Measurements from ENCODE around the gene SLC17A9.
"Not testable (repeated sequence)": the region's sequence is repeated elsewhere in the genome, so short reads cannot be mapped to it uniquely, and the experiment has no call there.

Gene SLC17A9

DNA sequence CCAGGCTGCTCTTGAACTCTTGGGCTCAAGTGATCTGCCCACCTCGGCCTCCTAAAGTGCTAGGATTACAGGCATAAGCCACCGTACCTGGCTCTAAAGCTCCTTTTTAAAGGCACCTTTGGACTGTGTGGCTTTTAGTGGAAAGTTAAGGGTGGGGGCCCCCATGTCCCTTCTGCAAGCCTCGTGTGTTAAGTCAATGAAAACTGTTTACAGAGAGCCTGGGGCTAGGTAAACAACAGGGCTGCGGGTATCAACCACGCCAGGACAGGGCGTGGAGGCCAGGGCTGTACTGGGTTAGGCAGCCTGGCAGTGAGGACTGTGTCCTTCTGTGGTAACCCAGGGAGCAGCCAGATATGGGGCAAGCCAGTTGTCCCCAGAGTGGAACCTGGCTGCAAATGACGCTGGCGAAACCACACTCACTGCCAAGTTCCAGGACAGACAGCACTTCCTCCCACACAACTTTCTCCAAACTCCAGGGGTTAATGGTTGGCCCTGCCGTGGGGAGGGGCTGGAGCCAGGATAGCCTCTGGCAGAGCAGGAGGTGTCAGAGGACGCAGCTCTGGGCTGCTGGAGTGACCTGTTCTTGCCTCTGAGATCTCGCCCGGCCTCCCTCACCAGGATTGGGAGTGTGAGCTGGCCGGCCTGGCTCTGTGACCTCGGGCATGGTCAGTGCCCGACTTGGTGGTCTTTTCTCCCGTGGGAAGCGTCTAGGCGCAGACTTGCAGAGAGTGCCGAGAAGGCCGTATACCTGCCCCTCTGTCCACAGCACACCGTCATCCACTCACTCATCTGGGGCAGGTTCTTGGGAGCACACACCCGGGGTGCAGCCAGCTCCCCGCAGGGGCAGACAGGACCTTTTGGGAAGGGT is 3.2 kb downstream of the SLC17A9 start:
- no peak for DNase-seq (ENCODE audit: low read depth in 2 of 3, low spot score in 2 of 3)

DNA sequence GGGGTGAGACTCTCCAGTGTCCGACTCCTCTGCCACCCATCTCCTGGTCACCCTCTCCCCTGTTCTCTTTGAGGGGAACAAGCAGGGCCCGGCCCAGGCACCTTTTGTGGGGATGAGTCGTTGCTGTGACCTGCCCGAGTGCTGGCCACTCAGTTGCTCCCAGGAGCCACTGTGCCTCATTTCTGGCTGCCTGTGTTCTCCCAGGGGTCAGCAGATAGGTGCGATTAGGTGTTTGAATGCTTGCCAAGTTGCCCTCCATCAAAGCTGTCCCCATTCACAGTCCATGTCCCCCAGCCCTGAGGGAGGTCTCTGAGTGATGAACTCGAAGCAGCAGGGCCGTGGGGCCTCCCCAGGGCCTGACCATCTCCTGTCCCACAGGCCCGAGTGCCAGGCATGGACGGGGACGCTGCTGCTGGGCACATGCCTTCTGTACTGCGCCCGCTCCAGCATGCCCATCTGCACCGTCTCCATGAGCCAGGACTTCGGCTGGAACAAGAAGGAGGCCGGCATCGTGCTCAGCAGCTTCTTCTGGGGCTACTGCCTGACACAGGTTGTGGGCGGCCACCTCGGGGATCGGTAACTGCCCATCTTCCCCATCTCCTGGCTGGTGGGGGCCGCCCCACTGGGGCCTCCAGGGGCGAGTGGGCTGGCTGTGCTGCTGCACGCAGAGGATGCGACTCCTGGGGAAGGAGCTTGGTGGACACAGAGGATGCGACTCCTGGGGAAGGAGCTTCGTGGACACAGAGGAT is 4.1 kb downstream of the SLC17A9 start:
- no peak for DNase-seq (ENCODE audit: low read depth in 2 of 3, low spot score in 2 of 3)

DNA sequence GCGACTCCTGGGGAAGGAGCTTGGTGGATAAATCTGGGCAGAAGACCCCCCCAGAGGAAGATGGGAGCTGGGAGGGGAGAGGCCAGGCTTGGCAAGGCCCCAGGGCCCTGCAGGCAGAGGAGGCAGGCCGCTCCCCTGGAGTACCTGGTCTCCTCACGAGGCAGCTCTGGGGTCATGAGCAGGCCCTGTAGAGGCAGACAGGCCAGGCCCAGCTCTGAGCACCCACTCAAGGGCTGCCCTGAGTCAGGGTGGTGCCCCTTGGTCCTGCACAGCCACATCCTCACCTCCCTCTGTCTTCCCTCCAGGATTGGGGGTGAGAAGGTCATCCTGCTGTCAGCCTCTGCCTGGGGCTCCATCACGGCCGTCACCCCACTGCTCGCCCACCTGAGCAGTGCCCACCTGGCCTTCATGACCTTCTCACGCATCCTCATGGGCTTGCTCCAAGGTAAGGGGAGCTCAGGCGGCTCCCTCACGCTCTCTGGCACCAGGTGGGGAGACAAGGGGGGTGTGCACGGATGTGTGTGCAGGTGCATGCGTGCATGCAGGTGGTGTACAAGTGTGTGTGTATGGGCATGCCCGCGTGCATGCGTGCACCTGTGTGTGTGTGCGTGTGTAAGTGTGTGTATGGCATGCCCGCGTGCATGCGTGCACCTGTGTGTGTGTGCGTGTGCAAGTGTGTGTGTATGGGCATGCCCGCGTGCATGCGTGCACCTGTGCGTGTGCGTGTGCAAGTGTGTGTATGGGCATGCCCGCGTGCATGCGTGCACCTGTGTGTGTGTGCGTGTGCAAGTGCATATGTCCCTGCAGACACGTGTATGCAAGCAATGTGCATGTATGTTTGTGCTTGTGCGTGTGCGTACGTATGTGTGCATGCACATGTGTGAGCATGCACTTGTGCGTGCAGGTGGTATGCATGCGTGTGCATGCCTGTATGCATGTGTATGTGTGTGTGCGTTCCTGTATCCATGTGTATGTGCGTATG is 4.9 kb downstream of the SLC17A9 start:
- no peak for DNase-seq (ENCODE audit: low read depth in 2 of 3, low spot score in 2 of 3)

DNA sequence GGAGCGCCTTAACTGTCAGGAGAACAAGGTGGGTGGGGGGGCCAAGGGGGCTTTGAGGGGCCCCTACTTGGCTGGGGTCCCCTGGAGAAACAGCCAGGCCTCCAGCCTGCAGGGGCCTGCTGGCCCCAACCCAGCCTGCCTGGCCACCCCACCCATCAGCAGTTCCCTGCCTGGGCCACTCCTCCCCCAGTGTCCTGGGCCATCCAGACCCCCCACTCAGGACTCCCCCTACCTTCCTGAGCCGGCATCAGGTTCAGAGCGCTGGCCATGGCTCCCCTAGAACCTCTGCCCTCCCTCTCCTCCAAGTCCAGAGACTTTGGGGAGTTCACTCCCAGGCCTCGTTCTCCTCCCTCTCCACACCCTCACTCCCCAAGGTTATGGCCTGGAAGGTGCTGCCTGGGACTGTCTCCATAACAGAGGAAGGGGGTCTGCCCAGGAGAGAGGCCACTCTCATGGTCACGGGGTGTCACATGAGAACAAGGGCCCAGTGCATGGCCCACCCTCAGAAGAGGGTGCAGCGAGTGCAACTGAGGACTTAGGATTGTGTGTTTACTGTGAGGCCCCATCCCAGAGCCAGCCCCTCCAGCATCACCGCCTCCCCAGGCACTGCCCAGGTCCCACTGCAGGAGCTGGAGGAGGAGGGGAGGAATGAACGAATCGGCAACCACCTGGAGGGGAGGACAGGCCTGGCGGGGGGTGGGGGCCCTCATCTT is 6.0 kb downstream of the SLC17A9 start:
- DNase-seq (ENCODE audit: low read depth in 2 of 3, low spot score in 2 of 3), result no peak

- no peak for DNase-seq (ENCODE audit: low read depth in 2 of 3, low spot score in 2 of 3)
Measured at GRCh38 chr20:62959101-62959971, 6.8 kb downstream of the SLC17A9 start.

DNA sequence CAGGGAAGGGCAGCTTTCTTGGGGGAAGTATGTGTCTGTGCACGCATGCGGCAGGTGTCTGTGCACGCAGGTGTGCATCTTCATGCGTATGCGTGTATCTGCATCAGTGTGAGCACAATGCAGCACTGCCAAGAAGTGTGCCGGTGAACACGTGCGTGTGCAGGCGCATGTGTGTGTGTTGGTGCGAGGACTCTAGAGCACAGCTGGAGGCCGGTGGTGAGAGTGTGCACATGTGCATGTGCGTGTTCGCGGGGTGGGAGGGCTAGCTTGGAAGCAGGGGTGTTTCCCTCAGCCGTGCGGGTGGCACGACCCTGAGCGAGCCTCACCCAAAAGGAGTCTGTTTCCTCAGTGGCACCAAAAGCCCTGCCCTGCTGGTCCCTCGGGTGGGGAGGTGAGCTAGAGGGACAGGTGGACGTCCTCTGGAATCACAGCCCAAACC is 7.5 kb downstream of the SLC17A9 start:
- no peak for DNase-seq (ENCODE audit: low read depth in 2 of 3, low spot score in 2 of 3)

- not testable (repeated sequence) for DNase-seq (ENCODE audit: low read depth in 2 of 3, low spot score in 2 of 3)
Measured at GRCh38 chr20:62960446-62961309, 8.2 kb downstream of the SLC17A9 start.

DNA sequence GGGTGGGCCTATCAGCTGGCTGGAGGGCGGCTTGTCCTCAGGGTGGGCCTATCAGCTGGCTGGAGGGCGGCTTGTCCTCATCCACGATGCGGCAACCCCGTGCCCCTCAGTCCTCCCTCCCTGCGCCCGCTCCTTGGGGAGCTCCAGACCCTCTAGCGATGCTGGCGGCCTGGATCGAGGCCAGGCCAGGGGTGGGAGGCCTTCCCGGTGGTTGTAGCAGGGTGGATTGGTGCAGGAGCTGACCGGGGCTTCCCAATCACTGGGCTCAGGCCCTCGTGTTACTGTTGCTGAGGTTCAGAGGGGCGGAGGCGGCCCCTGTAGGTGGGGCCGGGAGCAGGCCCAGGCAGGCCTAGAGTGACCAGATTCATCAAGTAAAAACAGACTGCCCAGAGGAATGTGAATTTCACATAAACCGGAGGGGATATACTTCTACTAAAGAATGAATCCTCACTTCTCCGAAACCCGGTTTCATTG is 8.8 kb downstream of the SLC17A9 start:
- DNase-seq (ENCODE audit: low read depth in 2 of 3, low spot score in 2 of 3), result no peak

DNA sequence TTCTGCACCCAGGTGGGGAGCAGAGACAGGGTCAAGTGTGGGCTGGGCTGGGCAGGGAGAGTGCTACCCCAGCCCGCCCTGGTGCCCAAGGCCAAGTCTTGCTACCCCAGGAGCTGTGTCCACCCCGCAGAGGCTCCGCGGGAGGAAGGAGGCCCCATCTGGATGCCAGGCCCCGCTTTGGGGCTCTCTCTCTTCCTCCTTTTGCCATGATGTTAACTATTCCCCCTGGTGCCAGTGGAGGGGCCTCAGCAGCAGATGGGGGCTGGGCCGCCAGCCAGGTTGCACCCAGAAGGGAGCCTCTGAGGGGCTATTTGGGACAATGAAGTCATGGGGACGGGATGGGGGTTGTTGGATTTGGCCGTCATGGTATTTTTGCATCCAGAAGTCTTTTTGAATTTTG is 9.3 kb downstream of the SLC17A9 start:
- DNase-seq (ENCODE audit: low read depth in 2 of 3, low spot score in 2 of 3), result no peak

DNA sequence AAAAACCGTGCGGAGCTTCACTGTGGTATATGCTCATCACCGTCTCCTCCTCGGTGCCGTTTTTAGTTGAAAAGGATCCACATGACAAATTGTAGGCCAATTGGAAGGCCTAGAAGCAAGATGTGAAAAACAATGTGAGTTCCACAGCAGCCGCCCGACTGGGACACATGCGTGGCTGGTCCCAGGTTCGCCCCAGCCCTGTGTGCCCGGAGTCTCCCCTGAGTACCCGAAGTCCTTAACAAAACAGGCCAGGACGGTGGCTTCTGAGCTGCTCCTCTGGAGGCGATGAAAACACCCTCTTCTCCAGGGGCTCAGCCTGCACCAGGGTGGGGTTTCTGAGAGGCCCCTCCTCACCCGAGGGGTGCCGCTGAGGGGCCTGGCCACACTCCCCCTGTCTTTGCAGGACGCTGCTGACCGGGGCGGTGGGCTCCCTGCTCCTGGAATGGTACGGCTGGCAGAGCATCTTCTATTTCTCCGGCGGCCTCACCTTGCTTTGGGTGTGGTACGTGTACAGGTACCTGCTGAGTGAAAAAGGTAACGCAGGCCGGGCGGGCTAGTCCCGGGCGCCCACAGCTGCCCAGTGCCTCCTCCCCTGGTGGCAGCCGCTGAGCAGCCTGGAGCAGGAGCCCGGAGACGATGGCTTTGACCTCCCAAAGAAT is 9.8 kb downstream of the SLC17A9 start:
- no peak for DNase-seq (ENCODE audit: low read depth in 2 of 3, low spot score in 2 of 3)

GRCh38 chr20:62962891-62963613 is 10.5 kb downstream of the SLC17A9 start:
- no peak for DNase-seq (ENCODE audit: low read depth in 2 of 3, low spot score in 2 of 3)

- no peak for DNase-seq (ENCODE audit: low read depth in 2 of 3, low spot score in 2 of 3)
Measured at GRCh38 chr20:62963614-62964397, 11.3 kb downstream of the SLC17A9 start.

- no peak for DNase-seq (ENCODE audit: low read depth in 2 of 3, low spot score in 2 of 3)
Measured at GRCh38 chr20:62964700-62965099, 12.2 kb downstream of the SLC17A9 start.

GRCh38 chr20:62965363-62965771 is 12.9 kb downstream of the SLC17A9 start:
- no peak for DNase-seq (ENCODE audit: low read depth in 2 of 3, low spot score in 2 of 3)

GRCh38 chr20:62966212-62967148 is 14.0 kb downstream of the SLC17A9 start:
- DNase-seq (ENCODE audit: low read depth in 2 of 3, low spot score in 2 of 3), result no peak
